GM12873 (cell line): ENCODE measurements around the gene AGXT.

Experiments
- CTCF ChIP-seq: IDR thresholded peaks from 2 replicates; pipeline ENCODE4 v1.5.1; 2012; ENCODE audit warnings: low read depth, mild to moderate bottlenecking, moderate library complexity, low read length, control low read depth; ENCODE audit not compliant: insufficient read depth; ENCODE audit errors: missing control alignments

AGXT gene

GRCh38 chr2:240868286-240869108 is at the start of gene AGXT:
AGXT (plus strand) TSS chr2:240868824; CDS start chr2:240868866, 42 bp downstream.
- TF ChIP-seq CTCF, result no peak

GRCh38 chr2:240819126-240819857 is 49.3 kb upstream of the AGXT start:
- TF ChIP-seq CTCF, result no peak

- no peak for TF ChIP-seq CTCF
Measured at GRCh38 chr2:240819858-240820606, 48.6 kb upstream of the AGXT start, which contains the start of gene KIF1A. KIF1A (minus strand) TSS chr2:240820219; CDS start chr2:240797752, 22,467 bp downstream.

- TF ChIP-seq CTCF, result no peak
Measured at GRCh38 chr2:240820607-240821428, 47.8 kb upstream of the AGXT start.

- no peak for TF ChIP-seq CTCF
Measured at GRCh38 chr2:240821429-240821778, 47.2 kb upstream of the AGXT start.

GRCh38 chr2:240822280-240822847 is 46.3 kb upstream of the AGXT start:
- no peak for TF ChIP-seq CTCF
